Thymus (tissue), 11 donors: ENCODE results near the gene ARHGAP32. TPM values are rescaled to one million over a fixed set of nuclear protein-coding genes. Genes with fewer than 3 reads are reported as not detected.

Experiments used
- DNase-seq, 9 donors: peaks; one replicate each; pipeline ENCODE4 v3.0.0-alpha.2; 2013; ENCODE audit warnings: low spot score in 9 of 9, low read depth in 6 of 9, missing footprints in 1 of 9
- H3K27ac ChIP-seq, 2 donors: one replicate each; pipeline ENCODE4 v1.5.1; 2013; ENCODE audit warnings: control low read depth in 1 of 2, low read depth in 1 of 2, low read length in 1 of 2, mild to moderate bottlenecking in 1 of 2, moderate library complexity in 1 of 2
- H3K27me3 ChIP-seq, 2 donors: one replicate each; pipeline ENCODE4 v1.5.1; 2013; ENCODE audit warnings: low read length in 1 of 2; ENCODE audit not compliant: control insufficient read depth in 2 of 2, insufficient read depth in 1 of 2
- H3K36me3 ChIP-seq, 2 donors: one replicate each; pipeline ENCODE4 v1.5.1; 2013; ENCODE audit warnings: low read length in 1 of 2, mild to moderate bottlenecking in 1 of 2, moderate library complexity in 1 of 2; ENCODE audit not compliant: control insufficient read depth in 2 of 2, insufficient read depth in 2 of 2
- H3K4me1 ChIP-seq, 2 donors: one replicate each; pipeline ENCODE4 v1.5.1; 2013; ENCODE audit warnings: low read length in 2 of 2; ENCODE audit not compliant: control insufficient read depth in 2 of 2, insufficient read depth in 2 of 2
- H3K4me3 ChIP-seq, 2 donors: one replicate each; pipeline ENCODE4 v1.5.1; 2013; ENCODE audit warnings: low read length in 2 of 2, control low read depth in 1 of 2, mild to moderate bottlenecking in 1 of 2
- H3K9me3 ChIP-seq, 2 donors: one replicate each; pipeline ENCODE4 v1.5.1; 2013; ENCODE audit warnings: low read length in 1 of 2, mild to moderate bottlenecking in 1 of 2; ENCODE audit not compliant: control insufficient read depth in 2 of 2, insufficient read depth in 1 of 2
- WGBS: extraction: QIAGEN DNeasy Blood & Tissue Kit; methylation state at CpG from one replicate; pipeline ENCODE4 v1.1.7; 2013; 5-methylcytosine and 5-hydroxymethylcytosine counted together
- polyA plus RNA-seq: library from polyadenylated mRNA; stranded (reverse); fragments of 200-250 nt; gene quantifications from one replicate; pipeline ENCODE4 v1.2.3, GENCODE V29; 2013
- total RNA-seq: library from RNA; stranded (reverse); fragments of 120-200 nt; gene quantifications from one replicate; pipeline ENCODE4 v1.2.4, GENCODE V29; 2013
- donor health status: healthy.

Gene ARHGAP32
- total and polyA plus RNA-seq, 2 donors, result 3.5 to 9.9 TPM

- no peak for DNase-seq
- Histone ChIP-seq H3K27me3 (no peaks in the 10 kb centered on the region), H3K4me1 (no peaks in the 10 kb centered on the region), H3K27ac (no peak overlapping the region), H3K4me3 (no peak overlapping the region), H3K9me3 (no peaks in the 10 kb centered on the region), H3K36me3 (no peaks in the 10 kb centered on the region)
Measured at GRCh38 chr11:129040934-129041333, 151.2 kb downstream of the ARHGAP32 start.

DNA sequence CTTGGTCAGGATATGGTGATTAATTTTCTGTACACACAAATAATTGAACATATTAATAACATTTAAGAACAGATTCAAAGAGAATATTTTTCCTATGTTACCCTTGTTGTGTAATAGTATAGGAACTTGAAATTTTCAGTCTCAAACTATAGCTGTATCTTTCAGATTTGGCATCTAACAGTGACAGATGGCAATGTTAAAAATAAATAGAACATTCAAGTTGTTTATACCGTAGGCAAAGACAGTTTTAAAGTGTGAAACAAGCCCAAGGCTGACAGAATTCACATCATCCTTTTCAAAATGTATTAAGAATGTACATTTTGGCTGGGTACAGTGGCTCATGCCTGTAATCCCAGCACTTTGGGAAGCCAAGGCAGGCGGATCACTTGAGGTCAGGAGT lies 156.9 kb downstream of the ARHGAP32 start:
- Histone ChIP-seq H3K4me1 (no peaks in the 10 kb centered on the region), H3K4me3 (no peak overlapping the region), H3K27ac (no peak overlapping the region), H3K9me3 (peaks cover 0 to 7% of the 10 kb centered on the region in 2 donors), H3K36me3 (peaks cover 0 to 7% of the 10 kb centered on the region in 2 donors), H3K27me3 (no peaks in the 10 kb centered on the region)
- 96% methylated on average over 2 of the region's 2 CpGs for WGBS
- DNase-seq, result no peak

DNA sequence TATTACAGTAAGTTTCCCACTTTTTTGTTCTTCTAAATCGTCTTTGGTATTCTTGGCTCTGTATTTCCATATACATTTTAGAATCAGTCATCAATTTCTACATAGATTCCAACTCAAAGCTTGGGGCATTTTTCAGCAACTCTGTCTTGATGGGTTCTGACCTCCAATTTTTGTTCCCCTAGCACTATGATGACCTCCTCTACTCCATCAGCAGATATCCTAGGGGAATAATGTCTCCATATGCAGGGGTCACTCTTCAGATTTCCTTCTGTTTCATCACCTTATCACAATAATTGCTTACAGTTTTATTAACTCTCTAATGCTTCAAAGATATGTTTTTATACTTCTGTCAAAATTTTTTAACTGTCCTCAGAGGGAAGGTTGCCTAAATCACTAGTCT lies 158.1 kb downstream of the ARHGAP32 start:
- 97% methylated on average over 1 of the region's 1 CpG for WGBS
- no peaks in the 10 kb centered on the region for H3K27me3 ChIP-seq
- H3K4me1 ChIP-seq, result no peaks in the 10 kb centered on the region
- DNase-seq, result no peak
- no peak overlapping the region for H3K27ac ChIP-seq
- no peak overlapping the region for H3K4me3 ChIP-seq
- H3K9me3 ChIP-seq, result peaks cover 0 to 7% of the 10 kb centered on the region in 2 donors
- H3K36me3 ChIP-seq, result peaks cover 0 to 7% of the 10 kb centered on the region in 2 donors

GRCh38 chr11:129023968-129024676 lies 168.0 kb downstream of the ARHGAP32 start:
- Histone ChIP-seq H3K4me1 (no peaks in the 10 kb centered on the region), H3K36me3 (no peaks in the 10 kb centered on the region), H3K27ac (no peak overlapping the region), H3K27me3 (no peaks in the 10 kb centered on the region), H3K9me3 (no peaks in the 10 kb centered on the region), H3K4me3 (no peak overlapping the region)
- DNase-seq, result peak in 5 of 9 donors; percentile 5 to 37 (median 9)
- WGBS, result 91% methylated on average over 2 of the region's 2 CpGs

GRCh38 chr11:129021295-129021694 lies 170.8 kb downstream of the ARHGAP32 start:
- Histone ChIP-seq H3K4me3 (no peak overlapping the region), H3K27me3 (no peaks in the 10 kb centered on the region), H3K4me1 (no peaks in the 10 kb centered on the region), H3K36me3 (no peaks in the 10 kb centered on the region), H3K9me3 (no peaks in the 10 kb centered on the region), H3K27ac (no peak overlapping the region)
- WGBS, result 96% methylated on average over 1 of the region's 1 CpG
- no peak for DNase-seq

DNA sequence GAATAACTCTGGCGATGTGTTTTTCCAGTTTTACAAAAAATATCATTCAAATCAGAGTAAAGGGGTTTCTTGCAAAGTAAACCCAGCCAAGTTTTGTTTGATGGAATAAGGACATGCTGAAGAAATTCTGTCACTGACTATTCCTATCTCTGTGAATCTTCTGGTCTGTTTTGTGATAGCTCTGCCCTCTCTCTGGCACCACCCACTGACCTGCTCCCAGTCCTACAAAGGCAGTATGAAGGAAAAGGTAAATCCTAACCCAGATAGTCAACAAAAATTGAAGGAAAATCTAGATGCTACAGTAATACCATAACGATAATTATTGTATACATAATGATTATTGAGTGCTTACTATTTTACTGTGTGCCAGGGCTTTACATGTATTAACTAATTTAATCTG lies 173.1 kb downstream of the ARHGAP32 start:
- H3K36me3 ChIP-seq, result no peaks in the 10 kb centered on the region
- H3K4me3 ChIP-seq, result no peak overlapping the region
- 99% methylated on average over 2 of the region's 2 CpGs for WGBS
- no peaks in the 10 kb centered on the region for H3K4me1 ChIP-seq
- no peaks in the 10 kb centered on the region for H3K27me3 ChIP-seq
- H3K27ac ChIP-seq, result no peak overlapping the region
- no peaks in the 10 kb centered on the region for H3K9me3 ChIP-seq
- no peak for DNase-seq

DNA sequence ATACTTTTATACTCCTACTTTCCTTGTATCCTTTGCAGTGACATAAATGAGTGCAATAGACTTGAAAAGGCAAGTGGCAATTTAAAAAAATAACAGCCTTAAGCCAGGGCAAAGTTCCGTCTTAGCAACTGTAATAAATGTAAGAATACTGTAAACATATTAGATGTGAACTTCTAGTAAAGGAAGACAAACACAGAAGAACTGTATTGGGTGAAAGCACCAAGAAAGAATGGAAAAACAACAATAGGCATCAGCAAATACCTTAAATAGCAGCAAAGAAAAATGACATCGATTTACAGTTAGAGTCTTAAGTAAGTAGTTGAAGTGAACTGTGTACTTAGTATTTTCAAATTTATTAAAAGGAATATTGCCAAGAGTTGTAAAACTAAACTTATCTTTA lies 174.0 kb downstream of the ARHGAP32 start:
- H3K4me1 ChIP-seq, result no peaks in the 10 kb centered on the region
- H3K27ac ChIP-seq, result no peak overlapping the region
- no peaks in the 10 kb centered on the region for H3K9me3 ChIP-seq
- no peaks in the 10 kb centered on the region for H3K36me3 ChIP-seq
- DNase-seq, result no peak
- H3K27me3 ChIP-seq, result no peaks in the 10 kb centered on the region
- H3K4me3 ChIP-seq, result no peak overlapping the region
- WGBS, result 97% methylated on average over 2 of the region's 2 CpGs

GRCh38 chr11:129013737-129014475 lies 178.2 kb downstream of the ARHGAP32 start:
- WGBS, result 96% methylated on average over 5 of the region's 5 CpGs
- Histone ChIP-seq H3K36me3 (no peaks in the 10 kb centered on the region), H3K4me3 (no peak overlapping the region), H3K4me1 (no peaks in the 10 kb centered on the region), H3K9me3 (no peaks in the 10 kb centered on the region), H3K27ac (no peak overlapping the region), H3K27me3 (no peaks in the 10 kb centered on the region)
- no peak for DNase-seq

DNA sequence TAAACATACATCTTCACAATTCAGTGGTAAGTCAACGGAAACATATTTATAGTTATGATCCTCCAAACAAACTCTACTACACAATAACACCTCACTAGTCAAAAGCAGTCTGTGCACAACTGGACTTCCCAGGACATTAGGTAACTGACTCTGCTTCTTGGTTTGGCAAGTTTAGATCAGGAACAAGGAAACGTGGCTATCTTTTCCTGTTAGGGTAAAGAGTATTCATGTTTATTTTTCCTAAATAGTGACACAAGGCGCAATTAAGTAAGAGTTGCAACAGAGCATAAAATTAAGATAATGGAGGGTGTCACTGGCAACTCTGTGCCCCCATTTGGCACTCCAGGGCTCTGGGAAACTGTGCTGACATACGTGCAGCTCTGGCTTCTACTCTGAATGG lies 179.2 kb downstream of the ARHGAP32 start:
- WGBS, result 96% methylated on average over 4 of the region's 4 CpGs
- no peak overlapping the region for H3K4me3 ChIP-seq
- H3K27ac ChIP-seq, result no peak overlapping the region
- no peaks in the 10 kb centered on the region for H3K36me3 ChIP-seq
- no peaks in the 10 kb centered on the region for H3K27me3 ChIP-seq
- DNase-seq, result no peak
- no peaks in the 10 kb centered on the region for H3K4me1 ChIP-seq
- no peaks in the 10 kb centered on the region for H3K9me3 ChIP-seq
